MCF 10A (cell line): ENCODE measurements around the gene ABHD17B. TPM values are rescaled to one million over a fixed set of nuclear protein-coding genes. Genes with fewer than 3 reads are reported as not detected.

Source experiments
- BruUV-seq: library from RNA; stranded (reverse); fragments of 400-500 nt; replicated peaks from 2 replicates; lab custom pipeline; 2021; lab: Mats Ljungman, UMichigan
- CTCF ChIA-PET: fragments of 300-600 bp; sonication (Branson Sonifier 250); formaldehyde crosslinking; extraction: SDS; loops from one replicate; lab custom pipeline; 2021; ENCODE audit warnings: antibody characterized with exemption, inconsistent platforms; lab: Yijun Ruan, JAX
- POLR2A ChIA-PET: fragments of 300-600, 350-650 bp; sonication (Branson Sonifier 250); formaldehyde crosslinking; extraction: SDS; loops from one replicate; lab custom pipeline; 2020; ENCODE audit warnings: antibody characterized with exemption, inconsistent platforms; lab: Yijun Ruan, JAX
- DNase-seq: peaks from one replicate; pipeline ENCODE4 v3.0.0-alpha.2; 2018; ENCODE audit not compliant: unreplicated experiment
- H3K27ac Mint-ChIP-seq: one replicate; pipeline ENCODE4 v1.8.0; 2022; ENCODE audit warnings: mild to moderate bottlenecking, low read depth, mixed read lengths; ENCODE audit not compliant: unreplicated experiment
- H3K27me3 Mint-ChIP-seq: one replicate; pipeline ENCODE4 v1.8.0; 2022; ENCODE audit warnings: mixed read lengths; ENCODE audit not compliant: insufficient read depth, unreplicated experiment
- H3K36me3 Mint-ChIP-seq: one replicate; pipeline ENCODE4 v1.8.0; 2022; ENCODE audit warnings: mild to moderate bottlenecking, moderate library complexity, mixed read lengths; ENCODE audit not compliant: insufficient read depth, unreplicated experiment
- H3K4me1 Mint-ChIP-seq: one replicate; pipeline ENCODE4 v1.8.0; 2022; ENCODE audit warnings: mixed read lengths; ENCODE audit not compliant: insufficient read depth, unreplicated experiment
- H3K4me3 Mint-ChIP-seq: one replicate; pipeline ENCODE4 v1.8.0; 2022; ENCODE audit warnings: mild to moderate bottlenecking, moderate library complexity, mixed read lengths; ENCODE audit not compliant: unreplicated experiment
- H3K9me3 Mint-ChIP-seq: one replicate; pipeline ENCODE4 v1.8.0; 2022; ENCODE audit warnings: mixed read lengths; ENCODE audit not compliant: unreplicated experiment
- intact Hi-C: fragments of 100-400 bp; cut with micrococcal nuclease; formaldehyde crosslinking; loops from 2 replicates; pipeline ENCODE4 v1.14.1; 2022
- total RNA-seq: library from RNA; stranded (reverse); gene quantifications from 2 replicates; pipeline ENCODE4 v1.2.3, GENCODE V29; 2022
- TF ChIP-seq, protein P1 (sequence below): fragments of 200-600 bp; IDR thresholded peaks from one replicate; pipeline ENCODE4 v1.8.0; 2022; ENCODE audit warnings: antibody characterized with exemption, mild to moderate bottlenecking; ENCODE audit not compliant: unreplicated experiment

The ABHD17B gene
- total RNA-seq, 1 experiment from 2014 or later: 10.5 TPM

DNA sequence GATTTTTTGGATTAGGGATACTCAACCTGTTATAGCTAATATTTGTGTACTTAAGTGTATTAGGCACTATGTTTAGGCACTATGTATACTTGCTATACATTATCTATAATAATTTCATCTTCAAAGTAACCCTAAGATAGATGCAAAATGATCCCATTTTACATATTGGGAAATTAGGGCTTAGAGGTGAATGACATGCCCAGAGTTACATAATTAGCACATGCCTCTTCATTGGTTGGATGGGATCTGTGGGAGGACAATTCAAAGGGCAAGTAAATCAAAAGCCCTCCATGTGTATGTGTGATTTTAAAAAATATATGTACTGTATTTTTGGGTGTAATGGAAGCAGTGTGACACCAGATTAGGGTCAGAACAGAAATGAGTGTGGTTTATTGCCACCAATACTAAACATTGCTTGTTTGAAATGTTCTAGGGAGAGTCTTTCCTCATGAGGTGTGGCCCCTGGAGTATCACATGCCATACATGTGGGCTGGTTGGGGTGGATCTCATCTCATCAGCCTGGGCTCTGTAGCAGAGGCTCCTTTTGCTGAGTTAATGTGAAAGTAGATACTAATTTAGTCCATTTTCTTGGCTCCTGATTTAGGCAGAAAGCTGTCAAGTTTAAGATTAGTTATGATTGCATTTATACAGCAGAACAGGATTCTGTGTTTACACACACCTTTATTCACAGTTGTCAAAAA is 6.0 kb upstream of the ABHD17B start:
- TF ChIP-seq, protein P1, sequence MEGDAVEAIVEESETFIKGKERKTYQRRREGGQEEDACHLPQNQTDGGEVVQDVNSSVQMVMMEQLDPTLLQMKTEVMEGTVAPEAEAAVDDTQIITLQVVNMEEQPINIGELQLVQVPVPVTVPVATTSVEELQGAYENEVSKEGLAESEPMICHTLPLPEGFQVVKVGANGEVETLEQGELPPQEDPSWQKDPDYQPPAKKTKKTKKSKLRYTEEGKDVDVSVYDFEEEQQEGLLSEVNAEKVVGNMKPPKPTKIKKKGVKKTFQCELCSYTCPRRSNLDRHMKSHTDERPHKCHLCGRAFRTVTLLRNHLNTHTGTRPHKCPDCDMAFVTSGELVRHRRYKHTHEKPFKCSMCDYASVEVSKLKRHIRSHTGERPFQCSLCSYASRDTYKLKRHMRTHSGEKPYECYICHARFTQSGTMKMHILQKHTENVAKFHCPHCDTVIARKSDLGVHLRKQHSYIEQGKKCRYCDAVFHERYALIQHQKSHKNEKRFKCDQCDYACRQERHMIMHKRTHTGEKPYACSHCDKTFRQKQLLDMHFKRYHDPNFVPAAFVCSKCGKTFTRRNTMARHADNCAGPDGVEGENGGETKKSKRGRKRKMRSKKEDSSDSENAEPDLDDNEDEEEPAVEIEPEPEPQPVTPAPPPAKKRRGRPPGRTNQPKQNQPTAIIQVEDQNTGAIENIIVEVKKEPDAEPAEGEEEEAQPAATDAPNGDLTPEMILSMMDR: no peak
- ChIA-PET POLR2A (interaction anchor here (0.7 to 7.4 kb wide), 3 partner anchors 11 to 20 kb away, joined by 3 to 78 read pairs (median 3); no protein-coding TSS in a partner anchor), CTCF (interaction anchor here (0.6 to 1.2 kb wide), 3 partner anchors 23 to 1002 kb away, joined by 3 to 5 read pairs (median 3); no protein-coding TSS in a partner anchor)
- no peak for DNase-seq
- H3K4me3 Mint-ChIP-seq: no peak overlapping the region
- H3K27me3 Mint-ChIP-seq: no peaks in the 10 kb centered on the region
- peaks cover 2% of the 10 kb centered on the region for H3K36me3 Mint-ChIP-seq
- no peak overlapping the region for H3K27ac Mint-ChIP-seq
- peaks cover 25% of the 10 kb centered on the region for H3K4me1 Mint-ChIP-seq
- H3K9me3 Mint-ChIP-seq: no peaks in the 10 kb centered on the region
- intact Hi-C loops: no loop called here
- no TSS peak for BruUV-seq

GRCh38 chr9:71915495-71915894 is 4.5 kb upstream of the ABHD17B start:
- intact Hi-C loops: no loop called here
- TF ChIP-seq, protein P1: no peak
- H3K4me1 Mint-ChIP-seq: peaks cover 18% of the 10 kb centered on the region
- no peak overlapping the region for H3K4me3 Mint-ChIP-seq
- H3K9me3 Mint-ChIP-seq: no peaks in the 10 kb centered on the region
- DNase-seq: no peak
- H3K27me3 Mint-ChIP-seq: no peaks in the 10 kb centered on the region
- peaks cover 6% of the 10 kb centered on the region for H3K36me3 Mint-ChIP-seq
- CTCF ChIA-PET: interaction anchor here (0.6 to 1.7 kb wide), 2 partner anchors 9 to 21 kb away, joined by 3 to 4 read pairs; no protein-coding TSS in a partner anchor
- no TSS peak for BruUV-seq
- POLR2A ChIA-PET: interaction anchor here (0.6 to 7.4 kb wide), 4 partner anchors 13 to 155 kb away, joined by 3 to 78 read pairs (median 4); no protein-coding TSS in a partner anchor
- H3K27ac Mint-ChIP-seq: no peak overlapping the region

DNA sequence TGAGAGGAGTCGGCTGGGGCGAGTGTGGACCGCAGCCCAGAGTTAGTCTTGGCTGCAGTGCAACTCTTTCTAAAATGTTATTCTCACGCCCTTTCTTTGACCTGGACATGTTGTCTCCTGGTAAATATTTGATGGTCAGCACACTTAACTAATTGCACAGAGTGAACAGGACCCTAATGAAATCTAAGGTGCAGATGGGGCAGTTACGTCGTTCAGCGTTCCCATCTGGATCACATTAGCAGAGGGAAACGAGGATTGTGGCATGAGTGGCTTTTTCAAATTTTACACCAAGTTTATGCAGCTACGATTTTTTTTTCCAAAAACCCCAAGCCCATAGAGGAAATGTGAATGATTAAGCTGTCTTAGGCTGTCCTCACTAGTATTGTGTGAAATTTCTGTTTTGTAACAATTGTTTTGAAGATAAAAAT is 929 bp upstream of the ABHD17B start:
- Mint-ChIP-seq H3K4me3 (peak overlapping the region; percentile 95), H3K27me3 (no peaks in the 10 kb centered on the region), H3K36me3 (peaks cover 6% of the 10 kb centered on the region), H3K9me3 (no peaks in the 10 kb centered on the region), H3K4me1 (peaks cover 24% of the 10 kb centered on the region), H3K27ac (peak overlapping the region; percentile 88)
- ChIA-PET CTCF (interaction anchor here (1.0 to 3.2 kb wide), 5 partner anchors 9 to 127 kb away, joined by 3 to 10 read pairs (median 5); no protein-coding TSS in a partner anchor), POLR2A (interaction anchor here (0.8 to 7.4 kb wide), 18 partner anchors 9 to 1226 kb away, joined by 3 to 79 read pairs (median 6); no protein-coding TSS in a partner anchor)
- intact Hi-C loops: loop anchor here (2.0 to 5.0 kb wide), 3 partner anchors 105 to 145 kb away; partner anchors contain the start of gene CEMIP2
- BruUV-seq: TSS peak; percentile 67
- no peak for DNase-seq
- TF ChIP-seq, protein P1: no peak

DNA sequence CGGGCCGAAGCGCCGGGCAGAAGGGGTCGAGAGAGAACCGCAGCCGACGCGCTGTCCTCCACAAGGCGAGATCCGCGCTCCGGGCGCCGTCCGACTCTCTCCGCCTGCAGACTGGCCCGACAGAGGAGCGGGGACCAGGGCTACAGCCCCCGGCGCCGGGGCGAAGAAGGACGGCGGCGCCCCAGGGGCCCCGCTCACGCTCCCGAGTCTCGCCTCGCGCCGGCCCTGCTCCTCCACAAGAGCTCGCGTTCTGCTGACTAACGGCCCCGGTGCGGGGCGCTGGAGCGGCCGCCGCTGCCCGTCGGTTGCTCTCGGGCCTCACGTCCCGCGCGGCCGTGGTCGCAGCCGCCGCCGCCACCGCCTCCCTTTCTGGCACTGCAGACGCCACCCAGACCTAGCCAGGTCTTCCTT is 338 bp downstream of the ABHD17B start:
- no peaks in the 10 kb centered on the region for H3K9me3 Mint-ChIP-seq
- BruUV-seq: no TSS peak
- POLR2A ChIA-PET: interaction anchor here (0.5 to 7.4 kb wide), 27 partner anchors 8 to 1431 kb away, joined by 3 to 79 read pairs (median 4); no protein-coding TSS in a partner anchor
- no peak for DNase-seq
- intact Hi-C loops: loop anchor here (2.0 to 5.0 kb wide), 3 partner anchors 103 to 143 kb away; partner anchors contain the start of gene CEMIP2
- H3K36me3 Mint-ChIP-seq: peaks cover 6% of the 10 kb centered on the region
- peaks cover 20% of the 10 kb centered on the region for H3K4me1 Mint-ChIP-seq
- peak overlapping the region; percentile 88 for H3K27ac Mint-ChIP-seq
- H3K27me3 Mint-ChIP-seq: no peaks in the 10 kb centered on the region
- peak overlapping the region; percentile 95 for H3K4me3 Mint-ChIP-seq
- TF ChIP-seq, protein P1: no peak
- CTCF ChIA-PET: interaction anchor here (1.1 kb wide), 1 partner anchor 104 kb away, joined by 3 read pairs; no protein-coding TSS in a partner anchor
